PC-9 (cell line): ENCODE data around the gene HPCAL1.

Source experiments
- CTCF ChIP-seq: fragments of 200-600 bp; sonication (generic); conservative IDR thresholded peaks from 2 replicates; pipeline ENCODE4 v1.6.1; 2017; ENCODE audit warnings: mixed run types, antibody characterized with exemption, mild to moderate bottlenecking, moderate library complexity
- EZH2 ChIP-seq: fragments of 200-600 bp; sonication (generic); IDR thresholded peaks from 2 replicates; pipeline ENCODE4 v1.8.0; 2017; ENCODE audit warnings: antibody characterized with exemption, low read depth

GRCh38 chr2:10300328-10300920 lies 2.3 kb upstream of the HPCAL1 start:
- TF ChIP-seq CTCF (no peak), EZH2 (no peak)
